Bronchial epithelial cell (primary cell): Measurements from ENCODE around the gene KLK7. TPM values are rescaled to one million over a fixed set of nuclear protein-coding genes. Genes with fewer than 3 reads are reported as not detected.
"Not testable (repeated sequence)": the region's sequence is repeated elsewhere in the genome, so short reads cannot be mapped to it uniquely, and the experiment has no call there.

Experiments
- DNase-seq: peaks from one replicate; pipeline ENCODE4 v3.0.0-alpha.2; 2010; ENCODE audit warnings: low read depth
- FAIRE-seq: peaks from 2 replicates; lab custom pipeline; 2011; peaks lifted over from hg19 to GRCh38; lab: Jason Lieb, UNC
- H3K27me3 ChIP-seq: 2 replicates; pipeline ENCODE4 v1.5.1; 2011; ENCODE audit warnings: low read length; ENCODE audit not compliant: control insufficient read depth, insufficient read depth
- H3K36me3 ChIP-seq: 2 replicates; pipeline ENCODE4 v1.5.1; 2011; ENCODE audit warnings: low read length; ENCODE audit not compliant: control insufficient read depth, insufficient read depth
- H3K4me3 ChIP-seq: 2 replicates; pipeline ENCODE4 v1.5.1; 2011; ENCODE audit warnings: mild to moderate bottlenecking, low read depth, low read length, control low read depth
- CTCF ChIP-seq: IDR thresholded peaks from 2 replicates; pipeline ENCODE4 v1.5.1; 2011; ENCODE audit warnings: mild to moderate bottlenecking, moderate library complexity, low read length, control low read depth, inconsistent platforms; ENCODE audit not compliant: insufficient read depth, severe bottlenecking
- total RNA-seq: library from RNA; depleted of rRNA; stranded (reverse); fragments of >200 nt; gene quantifications from 2 replicates; pipeline ENCODE4 v1.2.1, GENCODE V29; 2014

The KLK7 gene
- total RNA-seq, 1 donor from 2014 or later: 3.9 TPM

GRCh38 chr19:50977626-50978025, 6.1 kb downstream of the KLK7 start:
- no peak overlapping the region for H3K4me3 ChIP-seq
- FAIRE-seq: no peak
- H3K27me3 ChIP-seq: peaks cover 4% of the 10 kb centered on the region
- no peak for DNase-seq
- no peak for TF ChIP-seq CTCF
- H3K36me3 ChIP-seq: no peaks in the 10 kb centered on the region

GRCh38 chr19:50975766-50976165, 8.0 kb downstream of the KLK7 start:
- Histone ChIP-seq H3K4me3 (no peak overlapping the region), H3K27me3 (no peaks in the 10 kb centered on the region), H3K36me3 (no peaks in the 10 kb centered on the region)
- DNase-seq (peak; percentile 53), FAIRE-seq (peak; percentile 97)
- no peak for TF ChIP-seq CTCF

GRCh38 chr19:50974702-50975556, 8.8 kb downstream of the KLK7 start:
- FAIRE-seq: no peak
- no peak for TF ChIP-seq CTCF
- no peaks in the 10 kb centered on the region for H3K27me3 ChIP-seq
- no peak for DNase-seq
- H3K36me3 ChIP-seq: no peaks in the 10 kb centered on the region
- H3K4me3 ChIP-seq: no peak overlapping the region

- no peak for FAIRE-seq
- DNase-seq: no peak
- no peak for TF ChIP-seq CTCF
- no peaks in the 10 kb centered on the region for H3K27me3 ChIP-seq
- H3K36me3 ChIP-seq: no peaks in the 10 kb centered on the region
- H3K4me3 ChIP-seq: no peak overlapping the region
These were observed 10.8 kb downstream of the KLK7 start for GRCh38 chr19:50972795-50973376.

- H3K36me3 ChIP-seq, H3K4me3 ChIP-seq, DNase-seq, H3K27me3 ChIP-seq, FAIRE-seq: not testable (repeated sequence)
These were observed 13.9 kb downstream of the KLK7 start for GRCh38 chr19:50969810-50970209.

GRCh38 chr19:50969413-50969760, 14.3 kb downstream of the KLK7 start, which contains the start of gene KLK6:
TSS of gene KLK6 (minus strand) at chr19:50969591. CDS start at chr19:50968104, 1,487 bp downstream.
- Histone ChIP-seq H3K27me3 (no peaks in the 10 kb centered on the region), H3K36me3 (no peaks in the 10 kb centered on the region), H3K4me3 (no peak within 1 kb of the TSS)
- TF ChIP-seq CTCF: no peak
- FAIRE-seq (no peak), DNase-seq (peak; percentile 51)
